GM12875 (cell line): ENCODE results near the gene KRTAP23-1.

Experiments used
- H3K4me3 ChIP-seq: one replicate; pipeline ENCODE4 v1.5.1; 2011; ENCODE audit warnings: low read depth, low read length, control low read depth
- CTCF ChIP-seq: IDR thresholded peaks from 2 replicates; pipeline ENCODE4 v1.5.1; 2011; ENCODE audit warnings: low read depth, mild to moderate bottlenecking, control low read depth, inconsistent platforms, low read length, moderate library complexity, borderline replicate concordance; ENCODE audit not compliant: insufficient read depth

KRTAP23-1 gene, protein sequence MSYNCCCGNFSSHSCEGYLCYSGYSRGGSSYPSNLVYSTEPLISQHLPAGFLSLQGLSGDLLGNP

DNA sequence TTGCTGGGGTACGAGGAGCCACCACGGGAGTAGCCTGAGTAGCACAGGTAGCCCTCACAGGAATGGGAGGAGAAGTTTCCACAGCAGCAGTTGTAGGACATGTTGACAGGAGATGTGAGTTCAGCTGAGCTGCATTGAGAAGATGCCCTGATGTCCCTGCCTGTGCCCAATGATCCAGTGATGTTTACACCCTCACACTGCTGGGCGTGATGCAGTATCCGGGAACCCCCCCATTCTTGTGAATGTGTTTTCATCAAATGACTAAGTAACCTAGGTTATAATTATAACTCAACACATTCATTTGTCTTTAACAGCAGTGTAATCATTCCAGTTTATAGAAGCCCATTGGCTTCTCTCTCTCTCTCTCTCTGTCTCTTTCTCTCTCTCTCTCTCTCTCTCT lies at the start of gene KRTAP23-1:
Gene KRTAP23-1, minus strand, starts transcription at position 101 of the 400 bp plus-strand sequence. Its CDS starts 0 bp downstream, at position 101.
- H3K4me3 ChIP-seq: no peak within 1 kb of the TSS
- no peak for TF ChIP-seq CTCF

GRCh38 chr21:30395731-30396130 lies 47.3 kb upstream of the KRTAP23-1 start, which contains the start of gene KRTAP13-1:
Gene KRTAP13-1 (plus strand): TSS chr21:30396031. CDS start chr21:30396087, 56 bp downstream.
- no peak for TF ChIP-seq CTCF
- no peak within 1 kb of the TSS for H3K4me3 ChIP-seq

GRCh38 chr21:30391492-30392025 lies 43.2 kb upstream of the KRTAP23-1 start:
- TF ChIP-seq CTCF: no peak
- H3K4me3 ChIP-seq: no peak overlapping the region

DNA sequence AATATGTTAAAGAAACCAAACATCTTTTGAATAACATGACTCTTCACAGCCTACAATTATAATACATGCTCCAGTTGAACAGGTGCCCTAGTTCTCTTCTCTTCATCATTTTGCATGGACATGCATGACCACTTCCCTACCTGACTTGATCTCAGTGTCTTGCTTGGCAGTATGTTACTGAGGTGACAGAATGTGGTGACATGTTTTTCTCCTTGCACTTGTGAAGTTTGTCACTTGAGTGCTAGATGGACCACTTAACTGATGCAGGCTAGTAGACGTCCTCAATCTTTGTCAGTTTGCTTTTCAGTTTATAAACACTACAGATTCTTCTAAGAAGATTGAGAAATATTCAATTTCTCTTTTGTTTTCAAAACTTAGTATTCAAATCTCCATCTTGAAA lies 33.8 kb upstream of the KRTAP23-1 start:
- H3K4me3 ChIP-seq: no peak overlapping the region
- no peak for TF ChIP-seq CTCF

DNA sequence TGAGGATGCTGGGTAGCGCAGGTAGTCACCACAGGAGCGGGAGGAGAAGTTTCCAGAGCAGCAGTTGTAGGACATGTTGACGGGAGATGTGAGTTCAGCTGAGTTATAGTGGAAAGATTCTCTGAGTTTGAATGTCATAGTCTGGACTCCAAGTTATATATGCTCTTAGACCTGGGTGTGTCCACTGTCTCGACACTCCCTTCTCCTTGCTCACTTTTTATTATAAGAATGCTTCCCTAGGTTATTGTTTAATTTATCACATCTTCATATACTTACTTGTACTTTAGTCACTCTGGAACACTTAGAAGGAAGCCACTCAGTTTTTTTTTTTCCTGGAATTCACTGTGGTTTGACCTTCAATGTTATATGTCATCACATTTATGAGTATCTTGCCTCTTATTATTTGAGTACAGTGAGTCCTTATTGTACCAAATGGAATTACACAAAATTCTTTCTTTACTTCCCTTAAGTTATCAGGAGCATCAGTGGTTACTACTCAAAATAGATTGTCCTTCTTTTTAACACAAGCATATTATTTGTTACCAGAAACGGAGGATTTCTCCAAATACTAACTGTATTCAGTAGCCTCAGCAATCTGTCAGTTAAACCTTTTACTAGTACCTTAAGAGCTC lies 23.8 kb upstream of the KRTAP23-1 start, which contains the start of gene KRTAP13-2:
Gene KRTAP13-2, minus strand, starts transcription at position 133 of the 632 bp plus-strand sequence. Its CDS starts 58 bp downstream, at position 75.
- TF ChIP-seq CTCF: no peak
- H3K4me3 ChIP-seq: no peak within 1 kb of the TSS

DNA sequence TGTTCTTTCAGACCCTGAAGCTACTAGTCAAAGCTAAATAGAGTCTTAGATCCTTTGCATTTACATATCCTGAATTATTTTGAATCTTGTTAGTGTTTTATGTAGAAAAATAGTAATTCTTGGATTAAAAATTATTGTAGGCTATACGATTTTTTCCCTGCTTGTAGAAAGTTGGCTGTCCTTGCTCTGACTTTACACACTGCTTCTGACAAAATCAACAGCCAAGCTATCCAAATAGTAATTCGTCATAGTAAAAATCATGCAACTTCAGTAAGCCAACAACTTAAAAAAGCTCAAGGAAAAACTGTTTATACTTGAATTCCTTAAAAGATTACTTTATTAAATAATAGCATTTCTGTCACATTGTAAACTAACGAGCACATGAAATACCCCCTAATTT lies 7.5 kb upstream of the KRTAP23-1 start:
- H3K4me3 ChIP-seq: no peak overlapping the region
- TF ChIP-seq CTCF: no peak

- no peak for TF ChIP-seq CTCF
- no peak overlapping the region for H3K4me3 ChIP-seq
These were observed 6.1 kb upstream of the KRTAP23-1 start for GRCh38 chr21:30354308-30355005.
